CD14-positive monocyte (primary cell): ENCODE measurements around the gene TCP1. TPM values are rescaled to one million over a fixed set of nuclear protein-coding genes. Genes with fewer than 3 reads are reported as not detected.

Experiments
- DNase-seq, 3 donors: peaks; one replicate each; pipeline ENCODE4 v3.0.0-alpha.2; 2011 to 2022
- H2AFZ ChIP-seq: 2 replicates; pipeline ENCODE4 v1.6.0; 2012; ENCODE audit warnings: mild to moderate bottlenecking, low read depth, low read length, inconsistent platforms; ENCODE audit not compliant: insufficient read depth, poor library complexity, severe bottlenecking
- H3K27ac ChIP-seq, 2 donors: 1 replicate in 1 of 2; 2 replicates in 1 of 2; pipeline ENCODE4 v1.5.1; 2012 to 2013; ENCODE audit warnings: low read length in 2 of 2, control low read depth in 1 of 2, inconsistent platforms in 1 of 2, low read depth in 1 of 2, mild to moderate bottlenecking in 1 of 2
- H3K27me3 ChIP-seq, 2 donors: one replicate each; pipeline versions ENCODE4 v1.6.0 to v1.6.1; 2011 to 2013; ENCODE audit warnings: low read length in 2 of 2; ENCODE audit not compliant: control insufficient read depth in 2 of 2, insufficient read depth in 2 of 2
- H3K36me3 ChIP-seq, 2 donors: replicated peaks in 1 of 2; 1 replicate in 1 of 2; 2 replicates in 1 of 2; pipeline versions ENCODE4 v1.5.1 to v1.6.1; 2012 to 2013; ENCODE audit warnings: low read length in 2 of 2, control low read depth in 1 of 2, inconsistent platforms in 1 of 2, mild to moderate bottlenecking in 1 of 2; ENCODE audit not compliant: insufficient read depth in 2 of 2, control insufficient read depth in 1 of 2
- H3K4me1 ChIP-seq, 2 donors: 1 replicate in 1 of 2; 2 replicates in 1 of 2; pipeline versions ENCODE4 v1.5.1 to v1.6.1; 2012 to 2013; ENCODE audit warnings: low read length in 2 of 2, control low read depth in 1 of 2, inconsistent platforms in 1 of 2, mild to moderate bottlenecking in 1 of 2, moderate library complexity in 1 of 2; ENCODE audit not compliant: insufficient read depth in 2 of 2, control insufficient read depth in 1 of 2
- H3K4me2 ChIP-seq: replicated peaks from 2 replicates; pipeline ENCODE3; 2012; ENCODE audit warnings: low read length, moderate library complexity, mild to moderate bottlenecking; ENCODE audit not compliant: poor library complexity, severe bottlenecking; ENCODE audit errors: extremely low read depth
- H3K4me3 ChIP-seq, 3 experiments: fragments of 200-600 bp in 1 of 3; sonication (generic) in 1 of 3; replicated peaks in 1 of 3; 1 replicate in 2 of 3; 2 replicates in 1 of 3; pipeline ENCODE4 v1.5.1; 2011 to 2013; ENCODE audit warnings: low read length in 3 of 3, mild to moderate bottlenecking in 3 of 3, control low read depth in 2 of 3, low read depth in 2 of 3, inconsistent platforms in 1 of 3, moderate library complexity in 1 of 3
- H3K79me2 ChIP-seq: 2 replicates; pipeline ENCODE4 v1.6.0; 2012; ENCODE audit warnings: mild to moderate bottlenecking, control low read depth, inconsistent platforms, low read length, moderate library complexity; ENCODE audit not compliant: insufficient read depth
- H3K9ac ChIP-seq: 2 replicates; pipeline ENCODE4 v1.6.0; 2017; ENCODE audit warnings: low read length, mild to moderate bottlenecking; ENCODE audit not compliant: insufficient read depth, poor library complexity, severe bottlenecking
- H3K9me3 ChIP-seq, 2 donors: replicated peaks in 1 of 2; 1 replicate in 1 of 2; 2 replicates in 1 of 2; pipeline versions ENCODE4 v1.5.1 to v1.6.1; 2012 to 2013; ENCODE audit warnings: low read length in 2 of 2, control low read depth in 1 of 2; ENCODE audit not compliant: control insufficient read depth in 1 of 2, insufficient read depth in 1 of 2
- H4K20me1 ChIP-seq: 2 replicates; pipeline ENCODE4 v1.6.0; 2012; ENCODE audit warnings: mild to moderate bottlenecking, low read length, control low read depth, moderate library complexity; ENCODE audit not compliant: insufficient read depth
- H3K27ac Mint-ChIP-seq, 7 donors: one replicate each; pipeline ENCODE4 v1.8.0; 2020; ENCODE audit warnings: mild to moderate bottlenecking in 7 of 7, mixed read lengths in 7 of 7, moderate library complexity in 6 of 7, inconsistent platforms in 2 of 7
- H3K27me3 Mint-ChIP-seq, 3 donors: one replicate each; pipeline ENCODE4 v1.8.0; 2021 to 2022; ENCODE audit warnings: low read depth in 3 of 3, mild to moderate bottlenecking in 3 of 3, mixed read lengths in 3 of 3, moderate library complexity in 3 of 3, inconsistent platforms in 1 of 3
- H3K36me3 Mint-ChIP-seq, 2 donors: one replicate each; pipeline ENCODE4 v1.8.0; 2020; ENCODE audit warnings: mixed read lengths in 2 of 2, inconsistent platforms in 1 of 2, mild to moderate bottlenecking in 1 of 2
- H3K4me1 Mint-ChIP-seq: one replicate; pipeline ENCODE4 v1.8.0; 2020; ENCODE audit warnings: mild to moderate bottlenecking, mixed read lengths
- H3K4me3 Mint-ChIP-seq, 2 donors: one replicate each; pipeline ENCODE4 v1.8.0; 2020; ENCODE audit warnings: mild to moderate bottlenecking in 2 of 2, mixed read lengths in 2 of 2, moderate library complexity in 1 of 2
- H3K9me3 Mint-ChIP-seq, 7 donors: one replicate each; pipeline ENCODE4 v1.8.0; 2020 to 2022; ENCODE audit warnings: mixed read lengths in 7 of 7, mild to moderate bottlenecking in 6 of 7, moderate library complexity in 6 of 7, inconsistent platforms in 2 of 7
- CTCF ChIP-seq: fragments of 200-600 bp; IDR thresholded peaks from one replicate; pipeline ENCODE4 v1.8.0; 2022; ENCODE audit warnings: antibody characterized with exemption, mild to moderate bottlenecking
- WGBS: methylation state at CpG from one replicate; pipeline ENCODE4 v1.1.5; 2013; ENCODE audit warnings: missing lambda C conversion rate; ENCODE audit not compliant: insufficient coverage; 5-methylcytosine and 5-hydroxymethylcytosine counted together
- intact Hi-C, 2 donors: fragments of 100-400 bp; cut with micrococcal nuclease; formaldehyde crosslinking; loops; one replicate each; pipeline versions ENCODE4 v1.15.0 to v1.15.1; 2023
- polyA plus RNA-seq, 3 donors: library from polyadenylated mRNA; depleted of rRNA in 1 of 3; unstranded in 2 of 3; stranded (reverse) in 1 of 3; fragments of 300-500 nt in 2 of 3; fragments of >200 nt in 1 of 3; fragmentation: Illumina TruSeq in 2 of 3; gene quantifications; 1 replicate in 2 of 3; 2 replicates in 1 of 3; pipeline ENCODE4 v1.2.3, GENCODE V29; 2012 to 2021

The TCP1 gene
- polyA plus RNA-seq, 3 donors: 44.5 to 79.5 (median 69.3) TPM

GRCh38 chr6:159754401-159754800, 35.0 kb downstream of the TCP1 start:
- Histone ChIP-seq H3K4me1 (no peaks in the 10 kb centered on the region), H3K79me2 (peaks cover 39% of the 10 kb centered on the region), H3K36me3 (peaks cover 82 to 95% of the 10 kb centered on the region in 2 donors), H4K20me1 (peaks cover 68% of the 10 kb centered on the region), H3K27me3 (no peaks in the 10 kb centered on the region), H3K27ac (no peak overlapping the region), H2AFZ (no peak overlapping the region), H3K4me2 (no peak overlapping the region), H3K9ac (no peak overlapping the region), H3K9me3 (no peaks in the 10 kb centered on the region), H3K4me3 (no peak overlapping the region)
- peaks cover 76 to 86% of the 10 kb centered on the region in 2 donors for H3K36me3 Mint-ChIP-seq
- TF ChIP-seq CTCF: no peak
- no peaks in the 10 kb centered on the region for H3K27me3 Mint-ChIP-seq
- intact Hi-C loops: loop anchor here in 1 of 2 donors (5.0 kb wide), 1 partner anchor 33 kb away; the partner anchor contains the start of gene TCP1
- no peak overlapping the region for H3K27ac Mint-ChIP-seq
- H3K4me1 Mint-ChIP-seq: no peaks in the 10 kb centered on the region
- no peak overlapping the region for H3K4me3 Mint-ChIP-seq
- WGBS: 89% methylated on average over 1 of the region's 2 CpGs
- no peak for DNase-seq
- no peaks in the 10 kb centered on the region for H3K9me3 Mint-ChIP-seq

GRCh38 chr6:159753081-159753872, 36.1 kb downstream of the TCP1 start:
- peaks cover 42% of the 10 kb centered on the region for H3K79me2 ChIP-seq
- intact Hi-C loops: loop anchor here in 1 of 2 donors (5.0 kb wide), 1 partner anchor 34 kb away; the partner anchor contains the start of gene TCP1
- Mint-ChIP-seq H3K9me3 (no peaks in the 10 kb centered on the region), H3K4me1 (no peaks in the 10 kb centered on the region), H3K4me3 (no peak overlapping the region), H3K27ac (peak overlapping the region in 2 of 7 donors; percentile 30 to 47), H3K27me3 (no peaks in the 10 kb centered on the region), H3K36me3 (peaks cover 82 to 90% of the 10 kb centered on the region in 2 donors)
- H4K20me1 ChIP-seq: peaks cover 78% of the 10 kb centered on the region
- H3K4me3 ChIP-seq: no peak overlapping the region
- no peak overlapping the region for H3K4me2 ChIP-seq
- H3K9ac ChIP-seq: no peak overlapping the region
- 97% methylated on average over 4 of the region's 6 CpGs for WGBS
- H3K36me3 ChIP-seq: peaks cover 85 to 100% of the 10 kb centered on the region in 2 donors
- no peaks in the 10 kb centered on the region for H3K4me1 ChIP-seq
- no peak for TF ChIP-seq CTCF
- DNase-seq: no peak
- H2AFZ ChIP-seq: no peak overlapping the region
- no peak overlapping the region for H3K27ac ChIP-seq
- H3K9me3 ChIP-seq: no peaks in the 10 kb centered on the region
- no peaks in the 10 kb centered on the region for H3K27me3 ChIP-seq
